GM12892 (cell line): ENCODE results near the gene SLC9A3.

Experiments
- POLR2AphosphoS5 ChIP-seq: IDR thresholded peaks from 2 replicates; pipeline ENCODE4 v1.6.1; 2011; ENCODE audit warnings: low read depth, low read length, control low read depth
- TAF1 ChIP-seq: IDR thresholded peaks from 2 replicates; pipeline ENCODE4 v1.6.1; 2011; ENCODE audit warnings: low read depth, mild to moderate bottlenecking, control low read depth, low read length, borderline replicate concordance

- TF ChIP-seq TAF1, result no peak
- TF ChIP-seq POLR2AphosphoS5, result 0 out of 2 replicates have a peak, but pooled peaks have one; percentile 38
Observed at GRCh38 chr5:463952-464351, 60.3 kb downstream of the SLC9A3 start.
